ENCODE measurements around the gene KCNH1. TPM values are rescaled to one million over a fixed set of nuclear protein-coding genes. Genes with fewer than 3 reads are reported as not detected.

The KCNH1 gene
- total RNA-seq, 1 donor from 2014 or later = not detected

- no peaks in the 10 kb centered on the region for H3K9me3 Mint-ChIP-seq
- ChIA-PET CTCF (no interaction called here), POLR2A (no interaction called here)
- H3K27me3 Mint-ChIP-seq = no peaks in the 10 kb centered on the region
- H3K27ac Mint-ChIP-seq = no peak overlapping the region
- H3K4me1 Mint-ChIP-seq = no peaks in the 10 kb centered on the region
- no peak for TF ChIP-seq CTCF (IDR thresholded peaks at IDR 0.05)
- ATAC-seq (ENCODE audit: low read depth) (no peak), DNase-seq (no peak)
- H3K4me3 Mint-ChIP-seq = no peak overlapping the region
- H3K36me3 Mint-ChIP-seq (ENCODE audit: low read depth) = no peaks in the 10 kb centered on the region
- intact Hi-C loops (cut with micrococcal nuclease) = no loop called here
Observed at GRCh38 chr1:210850556-210850955, 283.4 kb downstream of the KCNH1 start.

- Mint-ChIP-seq H3K27ac (no peak overlapping the region), H3K27me3 (no peaks in the 10 kb centered on the region), H3K4me1 (no peaks in the 10 kb centered on the region), H3K9me3 (no peaks in the 10 kb centered on the region), H3K36me3 (ENCODE audit: low read depth) (no peaks in the 10 kb centered on the region), H3K4me3 (no peak overlapping the region)
- ChIA-PET CTCF (no interaction called here), POLR2A (no interaction called here)
- intact Hi-C loops (cut with micrococcal nuclease) = no loop called here
- DNase-seq = no peak
- no peak for TF ChIP-seq CTCF (IDR thresholded peaks at IDR 0.05)
- ATAC-seq (ENCODE audit: low read depth) = no peak
Observed at GRCh38 chr1:210848474-210848873, 285.5 kb downstream of the KCNH1 start.

- Mint-ChIP-seq H3K27ac (no peak overlapping the region), H3K36me3 (ENCODE audit: low read depth) (no peaks in the 10 kb centered on the region), H3K4me3 (no peak overlapping the region), H3K27me3 (peaks cover 2% of the 10 kb centered on the region), H3K4me1 (no peaks in the 10 kb centered on the region), H3K9me3 (peaks cover 4% of the 10 kb centered on the region)
- intact Hi-C loops (cut with micrococcal nuclease) = no loop called here
- ChIA-PET POLR2A (no interaction called here), CTCF (no interaction called here)
- TF ChIP-seq CTCF (IDR thresholded peaks at IDR 0.05) = no peak
- ATAC-seq (ENCODE audit: low read depth) (no peak), DNase-seq (no peak)
Observed at GRCh38 chr1:210841926-210842625, 291.9 kb downstream of the KCNH1 start.

GRCh38 chr1:210830034-210831028 lies 303.6 kb downstream of the KCNH1 start:
- ATAC-seq (ENCODE audit: low read depth) = no peak
- CTCF ChIA-PET = no interaction called here
- Mint-ChIP-seq H3K4me3 (no peak overlapping the region), H3K4me1 (no peaks in the 10 kb centered on the region), H3K27me3 (peaks cover 2% of the 10 kb centered on the region), H3K9me3 (no peaks in the 10 kb centered on the region), H3K27ac (no peak overlapping the region), H3K36me3 (ENCODE audit: low read depth) (no peaks in the 10 kb centered on the region)
- no peak for TF ChIP-seq CTCF (IDR thresholded peaks at IDR 0.05)
- POLR2A ChIA-PET = no interaction called here
- intact Hi-C loops (cut with micrococcal nuclease) = no loop called here
- no peak for DNase-seq

GRCh38 chr1:210828996-210829596 lies 304.9 kb downstream of the KCNH1 start:
- no peaks in the 10 kb centered on the region for H3K9me3 Mint-ChIP-seq
- ATAC-seq (ENCODE audit: low read depth) (no peak), DNase-seq (no peak)
- no peaks in the 10 kb centered on the region for H3K4me1 Mint-ChIP-seq
- no peak overlapping the region for H3K4me3 Mint-ChIP-seq
- no peaks in the 10 kb centered on the region for H3K36me3 Mint-ChIP-seq (ENCODE audit: low read depth)
- ChIA-PET POLR2A (no interaction called here), CTCF (no interaction called here)
- H3K27me3 Mint-ChIP-seq = peaks cover 2% of the 10 kb centered on the region
- no peak for TF ChIP-seq CTCF (IDR thresholded peaks at IDR 0.05)
- intact Hi-C loops (cut with micrococcal nuclease) = no loop called here
- H3K27ac Mint-ChIP-seq = no peak overlapping the region

Measured in activated B cell treated with CpG ODN at 0.5 μM for 24 hours (primary cell).